Natural killer cell (primary cell): ENCODE results near the gene MYO1G. TPM values are rescaled to one million over a fixed set of nuclear protein-coding genes. Genes with fewer than 3 reads are reported as not detected.

Source experiments
- ATAC-seq, 3 donors: fragments of 150-1000 bp in 2 of 3; fragments of 200-7000 bp in 1 of 3; cut with Tn5 transposase; 1 replicate in 1 of 3; 2 replicates in 2 of 3; pipeline ENCODE4 v1.10.0; 2021; ENCODE audit warnings: mild to moderate bottlenecking in 2 of 3, moderate library complexity in 2 of 3
- DNase-seq, 2 donors: peaks; one replicate each; pipeline versions ENCODE4 v3.0.0 to v3.0.0-alpha.2; 2013 to 2021; ENCODE audit warnings: mixed read lengths in 1 of 2
- H3K27ac ChIP-seq: one replicate; pipeline ENCODE4 v1.5.1; 2013; ENCODE audit warnings: mild to moderate bottlenecking, low read length
- H3K27me3 ChIP-seq: one replicate; pipeline ENCODE4 v1.6.1; 2013; ENCODE audit warnings: low read length; ENCODE audit not compliant: control insufficient read depth, insufficient read depth
- H3K36me3 ChIP-seq: one replicate; pipeline ENCODE4 v1.6.1; 2013; ENCODE audit warnings: low read length; ENCODE audit not compliant: control insufficient read depth, insufficient read depth
- H3K4me1 ChIP-seq: one replicate; pipeline ENCODE4 v1.6.1; 2013; ENCODE audit warnings: low read length; ENCODE audit not compliant: control insufficient read depth, insufficient read depth
- H3K4me3 ChIP-seq: one replicate; pipeline ENCODE4 v1.5.1; 2013; ENCODE audit warnings: low read length
- H3K9me3 ChIP-seq: one replicate; pipeline ENCODE4 v1.6.1; 2013; ENCODE audit warnings: low read length; ENCODE audit not compliant: control insufficient read depth, insufficient read depth
- H3K27ac Mint-ChIP-seq, 2 donors: one replicate each; pipeline ENCODE4 v1.8.0; 2022; ENCODE audit warnings: mild to moderate bottlenecking in 2 of 2, mixed read lengths in 2 of 2, moderate library complexity in 1 of 2
- H3K27me3 Mint-ChIP-seq, 2 donors: one replicate each; pipeline ENCODE4 v1.8.0; 2022; ENCODE audit warnings: low read depth in 2 of 2, mixed read lengths in 2 of 2
- H3K36me3 Mint-ChIP-seq: one replicate; pipeline ENCODE4 v1.8.0; 2022; ENCODE audit warnings: mixed read lengths
- H3K4me1 Mint-ChIP-seq, 2 donors: one replicate each; pipeline ENCODE4 v1.8.0; 2022; ENCODE audit warnings: mixed read lengths in 2 of 2
- H3K4me3 Mint-ChIP-seq: one replicate; pipeline ENCODE4 v1.8.0; 2022; ENCODE audit warnings: mild to moderate bottlenecking, moderate library complexity, mixed read lengths
- H3K9me3 Mint-ChIP-seq, 2 donors: one replicate each; pipeline ENCODE4 v1.8.0; 2022; ENCODE audit warnings: mixed read lengths in 2 of 2
- CTCF ChIP-seq: fragments of 200-600 bp; IDR thresholded peaks from one replicate; pipeline ENCODE4 v1.8.0; 2022; ENCODE audit warnings: antibody characterized with exemption
- WGBS: methylation state at CpG from one replicate; pipeline ENCODE4 v1.1.7; 2013; ENCODE audit warnings: missing lambda C conversion rate; ENCODE audit not compliant: insufficient coverage; 5-methylcytosine and 5-hydroxymethylcytosine counted together
- intact Hi-C: fragments of 100-400 bp; cut with micrococcal nuclease; formaldehyde crosslinking; loops from one replicate; pipeline ENCODE4 v1.14.2; 2022
- total RNA-seq, 4 donors: library from RNA; stranded (reverse); fragments of 120-200 nt in 1 of 4; gene quantifications; one replicate each; pipeline versions ENCODE4 v1.2.3 to v1.2.4, GENCODE V29; 2013 to 2022

The MYO1G gene
- total RNA-seq, 3 donors from 2014 or later (not counting 1 experiment from before 2014, with no cell fraction given): 371 to 470 (median 429) TPM

GRCh38 chr7:44976040-44976745 lies 2.6 kb downstream of the MYO1G start:
- Histone ChIP-seq H3K4me3 (no peak overlapping the region), H3K27me3 (no peaks in the 10 kb centered on the region), H3K36me3 (peaks cover 60% of the 10 kb centered on the region), H3K4me1 (peaks cover 78% of the 10 kb centered on the region), H3K27ac (peak overlapping the region; percentile 96), H3K9me3 (no peaks in the 10 kb centered on the region)
- intact Hi-C loops: loop anchor here (5.0 kb wide), 2 partner anchors 129 to 344 kb away; partner anchors contain the start of gene H2AZ2
- peaks cover 57 to 77% of the 10 kb centered on the region in 2 donors for H3K4me1 Mint-ChIP-seq
- H3K4me3 Mint-ChIP-seq: peak overlapping the region; percentile 97
- H3K27ac Mint-ChIP-seq: peak overlapping the region; percentile 95 to 99
- H3K27me3 Mint-ChIP-seq: no peaks in the 10 kb centered on the region
- ATAC-seq: no peak
- DNase-seq: no peak
- H3K36me3 Mint-ChIP-seq: no peaks in the 10 kb centered on the region
- no peak for TF ChIP-seq CTCF
- no peaks in the 10 kb centered on the region for H3K9me3 Mint-ChIP-seq
- 92% methylated on average over 6 of the region's 6 CpGs for WGBS

GRCh38 chr7:44975331-44976039 lies 3.3 kb downstream of the MYO1G start:
- TF ChIP-seq CTCF: no peak
- H3K36me3 Mint-ChIP-seq: no peaks in the 10 kb centered on the region
- H3K4me1 Mint-ChIP-seq: peaks cover 51 to 70% of the 10 kb centered on the region in 2 donors
- Histone ChIP-seq H3K4me1 (peaks cover 71% of the 10 kb centered on the region), H3K36me3 (peaks cover 66% of the 10 kb centered on the region), H3K9me3 (no peaks in the 10 kb centered on the region), H3K27me3 (no peaks in the 10 kb centered on the region), H3K4me3 (no peak overlapping the region), H3K27ac (peak overlapping the region; percentile 96)
- 94% methylated on average over 12 of the region's 12 CpGs for WGBS
- no peaks in the 10 kb centered on the region for H3K27me3 Mint-ChIP-seq
- DNase-seq (no peak), ATAC-seq (no peak)
- no peaks in the 10 kb centered on the region for H3K9me3 Mint-ChIP-seq
- intact Hi-C loops: loop anchor here (5.0 kb wide), 2 partner anchors 128 to 343 kb away; partner anchors contain the start of gene H2AZ2
- H3K4me3 Mint-ChIP-seq: peak overlapping the region; percentile 21
- peak overlapping the region; percentile 95 to 99 for H3K27ac Mint-ChIP-seq

- no peaks in the 10 kb centered on the region for H3K9me3 Mint-ChIP-seq
- Histone ChIP-seq H3K36me3 (peaks cover 76% of the 10 kb centered on the region), H3K4me1 (peaks cover 62% of the 10 kb centered on the region), H3K27ac (no peak overlapping the region), H3K4me3 (no peak overlapping the region), H3K9me3 (no peaks in the 10 kb centered on the region), H3K27me3 (no peaks in the 10 kb centered on the region)
- no peak for ATAC-seq
- intact Hi-C loops: no loop called here
- TF ChIP-seq CTCF: no peak
- no peak for DNase-seq
- peaks cover 41 to 61% of the 10 kb centered on the region in 2 donors for H3K4me1 Mint-ChIP-seq
- H3K27ac Mint-ChIP-seq: peak overlapping the region; percentile 50 to 99
- H3K36me3 Mint-ChIP-seq: no peaks in the 10 kb centered on the region
- H3K4me3 Mint-ChIP-seq: no peak overlapping the region
- WGBS: 87% methylated on average over 7 of the region's 7 CpGs
- H3K27me3 Mint-ChIP-seq: no peaks in the 10 kb centered on the region
Observed at GRCh38 chr7:44974549-44974948, 4.3 kb downstream of the MYO1G start.
